HG02678 (cell line): ENCODE results near the gene GPS2.

ENCODE experiments used
- ATAC-seq: cut with Tn5 transposase; IDR thresholded peaks from one replicate; pipeline ENCODE4 v1.9.1; 2021; ENCODE audit warnings: mild to moderate bottlenecking, moderate library complexity; ENCODE audit not compliant: unreplicated experiment

The GPS2 gene

DNA sequence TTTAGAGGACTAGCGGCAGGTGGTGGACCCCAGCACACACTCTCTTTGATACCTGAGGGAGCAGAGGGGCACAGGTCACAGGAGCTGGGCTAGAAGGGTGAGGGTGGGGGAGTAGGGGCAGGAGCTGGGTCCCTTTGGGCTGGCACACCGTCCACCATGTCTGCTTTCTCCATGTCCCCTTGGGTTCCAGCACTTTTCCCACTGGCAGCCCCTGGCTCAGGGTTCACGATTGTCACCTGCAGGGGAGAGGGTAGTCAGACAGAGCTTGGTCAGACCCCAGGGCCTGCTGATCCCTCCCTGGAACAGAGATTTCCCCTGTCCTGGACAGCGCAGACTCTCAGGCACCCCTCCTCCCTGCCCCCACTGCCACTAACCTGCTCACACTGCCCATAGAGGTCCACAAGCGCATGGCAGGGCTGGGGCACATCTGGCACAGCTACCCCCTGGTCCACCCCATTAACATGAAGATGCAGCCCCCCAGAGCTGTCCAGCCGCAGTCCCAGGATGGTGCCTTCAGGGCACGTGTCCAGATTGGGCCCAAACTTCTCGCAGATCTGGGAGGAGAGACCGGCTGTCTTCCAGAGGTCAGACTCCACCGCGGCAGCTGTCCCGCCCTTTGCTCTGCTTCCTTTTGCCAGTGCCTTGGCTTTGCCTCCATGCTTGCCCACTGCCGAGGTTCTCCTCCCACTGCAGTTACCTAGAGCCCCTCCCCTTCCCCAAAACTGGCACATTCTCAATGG lies 3.1 kb upstream of the GPS2 start:
- no peak for ATAC-seq

- ATAC-seq, result no peak
Observed at GRCh38 chr17:7317161-7317803, 2.1 kb upstream of the GPS2 start.

- no peak for ATAC-seq
Observed at GRCh38 chr17:7315570-7316235, 543 bp upstream of the GPS2 start.

GRCh38 chr17:7313890-7314718 lies 1.1 kb downstream of the GPS2 start:
- ATAC-seq, result no peak

DNA sequence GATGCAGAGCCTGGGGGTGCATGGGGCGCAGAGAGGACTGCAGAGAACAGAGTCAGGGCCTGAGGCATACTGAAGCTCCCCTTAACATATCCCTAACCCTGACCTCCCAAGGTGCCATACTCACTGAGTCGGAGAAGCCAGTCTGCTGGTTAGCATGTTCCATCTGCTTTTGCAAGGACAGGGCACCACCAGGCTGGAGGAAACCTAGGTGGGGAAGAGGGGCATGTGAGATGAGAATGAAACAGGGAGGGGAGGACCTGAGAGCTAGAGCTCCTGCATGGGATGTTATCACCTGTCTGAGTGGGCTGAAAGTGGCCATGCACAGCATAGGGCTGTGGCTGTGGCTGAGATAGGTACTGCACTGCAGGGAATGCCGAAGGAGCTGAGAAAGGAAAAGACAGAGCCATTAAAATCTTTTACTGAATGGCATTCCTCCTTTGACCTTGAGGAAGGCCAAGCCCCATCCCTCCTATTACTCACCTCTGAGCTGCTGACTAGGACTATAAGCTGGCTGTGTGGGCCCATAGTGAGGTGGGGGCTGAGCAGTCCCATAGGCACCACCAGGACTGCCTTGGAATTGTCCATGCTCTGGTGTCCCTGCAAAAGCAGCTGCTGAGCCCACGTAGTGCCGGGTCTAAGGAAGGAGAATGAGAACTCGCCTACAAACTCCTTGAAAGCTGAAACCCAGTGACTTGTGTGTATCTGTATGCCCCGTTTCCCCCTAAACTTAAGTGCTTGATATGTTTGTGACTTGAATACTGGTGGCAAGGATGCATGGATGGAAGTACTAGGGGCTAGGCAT lies 1.9 kb downstream of the GPS2 start:
- ATAC-seq, result no peak

- ATAC-seq, result no peak
Observed at GRCh38 chr17:7312432-7313087, 2.6 kb downstream of the GPS2 start.

GRCh38 chr17:7311110-7311705 lies 4.0 kb downstream of the GPS2 start:
- ATAC-seq, result no peak

- ATAC-seq, result no peak
Observed at GRCh38 chr17:7309628-7310027, 5.5 kb downstream of the GPS2 start.

GRCh38 chr17:7308625-7309433 lies 6.3 kb downstream of the GPS2 start:
- no peak for ATAC-seq

DNA sequence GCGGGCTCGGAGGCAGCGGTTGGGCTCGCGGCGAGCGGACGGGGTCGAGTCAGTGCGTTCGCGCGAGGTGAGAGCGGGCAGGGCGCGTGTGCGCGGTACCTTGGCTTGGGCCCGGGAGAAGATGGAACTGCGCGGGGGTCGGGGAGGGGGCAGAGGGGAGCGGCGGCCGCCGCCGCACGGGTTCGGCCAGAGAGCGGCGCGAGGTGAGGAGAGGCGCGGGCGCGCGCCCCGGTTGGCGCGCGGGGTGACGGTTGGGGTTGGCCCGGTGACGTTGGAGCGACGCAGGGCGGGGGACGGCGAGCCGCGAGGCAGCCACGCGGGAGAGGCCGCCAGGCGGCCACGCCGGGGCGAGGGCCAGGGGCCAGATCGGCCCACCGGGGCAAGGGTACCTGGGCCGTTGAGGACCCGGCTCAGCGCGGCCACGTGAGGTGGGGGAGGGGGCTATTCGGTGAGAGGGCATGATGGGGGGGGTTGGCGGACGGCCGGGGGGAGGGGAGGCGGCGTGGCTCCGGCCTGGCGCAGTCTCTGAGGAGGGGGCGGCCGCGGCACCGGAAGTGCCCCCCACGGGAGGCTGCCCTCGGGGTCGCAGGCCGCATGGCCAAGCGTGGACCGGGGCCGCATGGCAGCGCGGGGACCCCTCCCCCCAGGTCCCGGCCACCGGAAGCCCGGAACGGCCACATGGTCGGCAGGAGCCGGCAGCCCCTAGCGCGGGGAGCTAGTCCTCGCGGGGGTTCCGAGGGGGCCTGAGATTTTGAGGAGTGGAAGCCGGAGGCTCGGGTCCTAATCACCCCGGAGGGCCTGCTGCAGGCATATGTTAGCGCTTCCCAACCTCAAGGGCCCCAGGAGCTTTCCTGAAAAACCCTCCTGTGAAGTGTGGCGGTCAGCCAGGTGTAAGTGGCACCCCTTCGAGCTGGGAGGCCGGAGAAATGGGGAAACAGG lies 7.2 kb downstream of the GPS2 start:
- peak; percentile 1 for ATAC-seq

- peak; percentile 70 for ATAC-seq
Observed at GRCh38 chr17:7306911-7307685, 8.1 kb downstream of the GPS2 start, which contains the start of gene EIF5A. Gene EIF5A, plus strand, starts transcription at chr17:7307628. Its CDS starts 2,008 bp downstream, at chr17:7309636.

DNA sequence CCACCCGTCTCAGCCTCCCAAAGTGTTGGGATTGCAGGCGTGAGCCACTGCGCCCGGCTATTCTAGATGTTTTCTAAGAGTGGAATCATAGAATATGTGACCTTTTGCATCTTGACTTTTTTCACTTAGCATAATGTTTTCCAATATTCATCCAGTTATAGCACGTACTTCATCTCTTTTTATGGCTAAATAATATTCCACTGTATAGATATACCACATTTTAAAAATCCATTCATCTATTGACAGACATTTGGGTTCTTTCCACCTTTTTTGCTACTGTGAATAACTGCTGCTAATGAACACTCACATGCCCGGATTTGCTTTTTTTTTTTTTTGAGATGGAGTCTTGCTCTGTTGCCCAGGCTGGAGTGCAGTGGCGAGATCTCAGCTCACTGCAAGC lies 11.0 kb downstream of the GPS2 start:
- no peak for ATAC-seq

- ATAC-seq, result peak; percentile 45
Observed at GRCh38 chr17:7296189-7296861, 18.8 kb downstream of the GPS2 start.

DNA sequence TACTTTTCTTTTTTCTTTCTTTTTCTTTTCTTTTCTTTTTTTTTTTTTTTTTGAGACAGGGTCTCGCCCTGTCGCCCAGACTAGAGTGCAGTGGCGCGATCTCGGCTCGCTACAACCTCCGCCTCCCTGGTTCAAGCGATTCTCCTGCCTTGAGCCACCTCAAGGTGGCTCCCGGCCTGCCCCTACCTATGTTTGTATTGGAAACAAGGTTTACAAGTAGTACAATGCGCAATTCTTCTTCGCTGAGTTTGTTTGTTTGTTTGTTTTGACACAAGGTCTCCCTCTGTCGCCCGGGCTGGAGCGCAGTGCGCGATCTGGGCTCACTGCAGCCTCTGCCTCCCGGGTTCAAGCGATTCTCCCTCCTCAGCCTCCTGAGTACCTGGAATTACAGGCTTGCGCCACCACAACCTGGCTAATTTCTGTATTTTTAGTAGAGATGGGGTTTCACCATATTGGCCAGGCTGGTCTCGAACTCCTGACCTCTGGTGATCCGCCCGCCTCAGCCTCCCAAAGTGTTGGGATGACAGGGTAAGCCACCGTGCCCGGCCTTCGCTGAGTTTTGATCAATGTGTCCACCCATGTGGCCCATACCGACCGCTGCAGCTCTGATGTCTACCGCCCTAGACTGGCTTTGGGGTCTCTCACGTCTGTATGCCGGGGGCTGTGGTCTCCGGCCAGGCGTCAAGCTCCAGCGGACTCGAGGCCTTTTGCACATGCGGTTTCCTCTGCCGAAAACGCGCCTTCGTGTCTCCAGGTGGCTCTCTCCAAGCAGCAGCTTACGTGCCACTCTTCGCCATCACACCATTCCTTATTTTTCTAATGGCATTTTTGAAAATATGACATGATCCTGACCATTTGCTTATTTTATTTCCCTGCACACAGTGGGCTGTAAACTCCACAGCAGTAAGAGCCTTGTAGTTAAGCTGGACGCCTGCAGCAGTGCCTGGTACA lies 19.7 kb downstream of the GPS2 start:
- ATAC-seq, result no peak

- ATAC-seq, result no peak
Observed at GRCh38 chr17:7294614-7295153, 20.5 kb downstream of the GPS2 start, which contains the start of gene YBX2. Gene YBX2, minus strand, starts transcription at chr17:7294639. Its CDS starts 139 bp downstream, at chr17:7294500.
